ENCODE data around the gene FXR2.
"Not testable (repeated sequence)": the region's sequence is repeated elsewhere in the genome, so short reads cannot be mapped to it uniquely, and the experiment has no call there.

DNA sequence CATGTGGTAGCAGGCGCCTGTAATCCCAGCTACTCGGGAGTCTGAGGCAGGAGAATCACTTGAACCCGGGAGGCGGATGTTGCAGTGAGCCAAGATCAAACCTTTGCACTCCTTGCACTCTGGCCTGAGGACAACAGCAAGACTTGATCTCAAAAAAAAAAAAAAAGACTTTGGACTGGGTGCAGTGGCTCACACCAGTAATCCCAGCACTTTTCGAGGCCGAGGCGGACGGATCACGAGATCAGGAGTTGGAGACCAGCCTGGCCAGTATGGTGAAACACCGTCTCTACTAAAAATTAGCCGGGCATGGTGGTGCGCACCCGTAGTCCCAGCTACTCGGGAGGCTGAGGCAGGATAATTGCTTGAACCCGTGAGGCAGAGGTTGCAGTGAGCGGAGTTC is 11.1 kb upstream of the FXR2 start:
- TF ChIP-seq, protein P1, sequence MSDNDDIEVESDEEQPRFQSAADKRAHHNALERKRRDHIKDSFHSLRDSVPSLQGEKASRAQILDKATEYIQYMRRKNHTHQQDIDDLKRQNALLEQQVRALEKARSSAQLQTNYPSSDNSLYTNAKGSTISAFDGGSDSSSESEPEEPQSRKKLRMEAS (IDR thresholded peaks at IDR 0.05), result not testable (repeated sequence)
- TF ChIP-seq, protein P2, sequence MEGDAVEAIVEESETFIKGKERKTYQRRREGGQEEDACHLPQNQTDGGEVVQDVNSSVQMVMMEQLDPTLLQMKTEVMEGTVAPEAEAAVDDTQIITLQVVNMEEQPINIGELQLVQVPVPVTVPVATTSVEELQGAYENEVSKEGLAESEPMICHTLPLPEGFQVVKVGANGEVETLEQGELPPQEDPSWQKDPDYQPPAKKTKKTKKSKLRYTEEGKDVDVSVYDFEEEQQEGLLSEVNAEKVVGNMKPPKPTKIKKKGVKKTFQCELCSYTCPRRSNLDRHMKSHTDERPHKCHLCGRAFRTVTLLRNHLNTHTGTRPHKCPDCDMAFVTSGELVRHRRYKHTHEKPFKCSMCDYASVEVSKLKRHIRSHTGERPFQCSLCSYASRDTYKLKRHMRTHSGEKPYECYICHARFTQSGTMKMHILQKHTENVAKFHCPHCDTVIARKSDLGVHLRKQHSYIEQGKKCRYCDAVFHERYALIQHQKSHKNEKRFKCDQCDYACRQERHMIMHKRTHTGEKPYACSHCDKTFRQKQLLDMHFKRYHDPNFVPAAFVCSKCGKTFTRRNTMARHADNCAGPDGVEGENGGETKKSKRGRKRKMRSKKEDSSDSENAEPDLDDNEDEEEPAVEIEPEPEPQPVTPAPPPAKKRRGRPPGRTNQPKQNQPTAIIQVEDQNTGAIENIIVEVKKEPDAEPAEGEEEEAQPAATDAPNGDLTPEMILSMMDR (IDR thresholded peaks at IDR 0.05; ENCODE audit: low read depth, low read length, missing input control), result not testable (repeated sequence)
- TF ChIP-seq TAF1 (conservative IDR thresholded peaks at IDR 0.05); RAD21 (IDR thresholded peaks at IDR 0.05); GABPA (IDR thresholded peaks at IDR 0.05 in 1 of 2, conservative IDR thresholded peaks at IDR 0.05 in 1 of 2): not testable (repeated sequence)
- TF ChIP-seq, protein P3, sequence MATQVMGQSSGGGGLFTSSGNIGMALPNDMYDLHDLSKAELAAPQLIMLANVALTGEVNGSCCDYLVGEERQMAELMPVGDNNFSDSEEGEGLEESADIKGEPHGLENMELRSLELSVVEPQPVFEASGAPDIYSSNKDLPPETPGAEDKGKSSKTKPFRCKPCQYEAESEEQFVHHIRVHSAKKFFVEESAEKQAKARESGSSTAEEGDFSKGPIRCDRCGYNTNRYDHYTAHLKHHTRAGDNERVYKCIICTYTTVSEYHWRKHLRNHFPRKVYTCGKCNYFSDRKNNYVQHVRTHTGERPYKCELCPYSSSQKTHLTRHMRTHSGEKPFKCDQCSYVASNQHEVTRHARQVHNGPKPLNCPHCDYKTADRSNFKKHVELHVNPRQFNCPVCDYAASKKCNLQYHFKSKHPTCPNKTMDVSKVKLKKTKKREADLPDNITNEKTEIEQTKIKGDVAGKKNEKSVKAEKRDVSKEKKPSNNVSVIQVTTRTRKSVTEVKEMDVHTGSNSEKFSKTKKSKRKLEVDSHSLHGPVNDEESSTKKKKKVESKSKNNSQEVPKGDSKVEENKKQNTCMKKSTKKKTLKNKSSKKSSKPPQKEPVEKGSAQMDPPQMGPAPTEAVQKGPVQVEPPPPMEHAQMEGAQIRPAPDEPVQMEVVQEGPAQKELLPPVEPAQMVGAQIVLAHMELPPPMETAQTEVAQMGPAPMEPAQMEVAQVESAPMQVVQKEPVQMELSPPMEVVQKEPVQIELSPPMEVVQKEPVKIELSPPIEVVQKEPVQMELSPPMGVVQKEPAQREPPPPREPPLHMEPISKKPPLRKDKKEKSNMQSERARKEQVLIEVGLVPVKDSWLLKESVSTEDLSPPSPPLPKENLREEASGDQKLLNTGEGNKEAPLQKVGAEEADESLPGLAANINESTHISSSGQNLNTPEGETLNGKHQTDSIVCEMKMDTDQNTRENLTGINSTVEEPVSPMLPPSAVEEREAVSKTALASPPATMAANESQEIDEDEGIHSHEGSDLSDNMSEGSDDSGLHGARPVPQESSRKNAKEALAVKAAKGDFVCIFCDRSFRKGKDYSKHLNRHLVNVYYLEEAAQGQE (IDR thresholded peaks at IDR 0.05), result not testable (repeated sequence)
- TF ChIP-seq YY1 (IDR thresholded peaks at IDR 0.05), result peak; percentile 17
- peak; percentile 74 for TF ChIP-seq SP1 (IDR thresholded peaks at IDR 0.05)
- peak; percentile 76 to 78 for TF ChIP-seq RXRA (IDR thresholded peaks at IDR 0.05)
- TF ChIP-seq, protein P4, sequence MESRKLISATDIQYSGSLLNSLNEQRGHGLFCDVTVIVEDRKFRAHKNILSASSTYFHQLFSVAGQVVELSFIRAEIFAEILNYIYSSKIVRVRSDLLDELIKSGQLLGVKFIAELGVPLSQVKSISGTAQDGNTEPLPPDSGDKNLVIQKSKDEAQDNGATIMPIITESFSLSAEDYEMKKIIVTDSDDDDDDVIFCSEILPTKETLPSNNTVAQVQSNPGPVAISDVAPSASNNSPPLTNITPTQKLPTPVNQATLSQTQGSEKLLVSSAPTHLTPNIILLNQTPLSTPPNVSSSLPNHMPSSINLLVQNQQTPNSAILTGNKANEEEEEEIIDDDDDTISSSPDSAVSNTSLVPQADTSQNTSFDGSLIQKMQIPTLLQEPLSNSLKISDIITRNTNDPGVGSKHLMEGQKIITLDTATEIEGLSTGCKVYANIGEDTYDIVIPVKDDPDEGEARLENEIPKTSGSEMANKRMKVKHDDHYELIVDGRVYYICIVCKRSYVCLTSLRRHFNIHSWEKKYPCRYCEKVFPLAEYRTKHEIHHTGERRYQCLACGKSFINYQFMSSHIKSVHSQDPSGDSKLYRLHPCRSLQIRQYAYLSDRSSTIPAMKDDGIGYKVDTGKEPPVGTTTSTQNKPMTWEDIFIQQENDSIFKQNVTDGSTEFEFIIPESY (IDR thresholded peaks at IDR 0.05), result not testable (repeated sequence)

All from liver (tissue), 3 donors.